Endometrial microvascular endothelial cells (primary cell): Measurements from ENCODE around the gene OCSTAMP. TPM values are rescaled to one million over a fixed set of nuclear protein-coding genes. Genes with fewer than 3 reads are reported as not detected.

Experiments
- in situ Hi-C: cut with HindIII; loops from 2 replicates; pipeline ENCODE4 v1.10.0; 2017; ENCODE audit warnings: low sequenced_read_pairs, low pct_unique_long_range_greater_than_20kb; ENCODE audit errors: inconsistent ontology term
- total RNA-seq: library from RNA; depleted of rRNA; stranded (reverse); fragments of >200 nt; gene quantifications from one replicate; pipeline ENCODE4 v1.2.3, GENCODE V29; 2015; ENCODE audit errors: inconsistent ontology term

Gene OCSTAMP
- total RNA-seq, 1 donor from 2014 or later, result not detected

GRCh38 chr20:46557231-46557956, 6.9 kb upstream of the OCSTAMP start:
- in situ Hi-C loops, result no loop called here

DNA sequence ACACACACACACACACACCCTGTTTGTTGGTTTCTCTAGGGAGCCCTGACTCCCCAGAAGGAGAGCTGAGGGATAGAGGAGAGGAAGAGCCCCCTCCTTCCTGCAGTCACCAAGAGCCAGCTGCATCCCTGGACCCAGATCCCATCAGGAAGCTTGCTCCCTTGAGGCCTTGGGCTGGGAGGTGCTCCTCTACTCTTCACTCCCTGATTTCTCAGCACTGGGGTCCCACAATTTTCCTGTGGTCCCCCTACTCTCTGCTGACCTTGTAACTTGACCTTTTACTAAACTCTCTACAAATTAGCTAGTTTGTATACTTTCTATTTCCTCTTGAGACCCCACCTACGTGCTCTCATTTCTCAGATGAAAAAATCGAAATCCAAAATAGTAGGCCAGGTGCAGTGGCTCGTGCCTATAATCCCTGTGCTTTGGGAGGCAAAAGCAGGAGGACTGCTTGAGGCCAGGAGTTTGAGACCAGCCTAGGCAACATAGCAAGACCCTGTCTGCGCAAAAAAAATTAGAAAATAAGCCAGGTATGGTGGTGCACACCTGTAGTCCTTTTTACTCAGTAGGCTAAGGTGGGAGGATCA, 5.0 kb upstream of the OCSTAMP start:
- in situ Hi-C loops, result no loop called here

GRCh38 chr20:46554828-46555227, 4.4 kb upstream of the OCSTAMP start:
- in situ Hi-C loops, result no loop called here

- in situ Hi-C loops, result no loop called here
These were observed 3.5 kb upstream of the OCSTAMP start for GRCh38 chr20:46553926-46554325.

DNA sequence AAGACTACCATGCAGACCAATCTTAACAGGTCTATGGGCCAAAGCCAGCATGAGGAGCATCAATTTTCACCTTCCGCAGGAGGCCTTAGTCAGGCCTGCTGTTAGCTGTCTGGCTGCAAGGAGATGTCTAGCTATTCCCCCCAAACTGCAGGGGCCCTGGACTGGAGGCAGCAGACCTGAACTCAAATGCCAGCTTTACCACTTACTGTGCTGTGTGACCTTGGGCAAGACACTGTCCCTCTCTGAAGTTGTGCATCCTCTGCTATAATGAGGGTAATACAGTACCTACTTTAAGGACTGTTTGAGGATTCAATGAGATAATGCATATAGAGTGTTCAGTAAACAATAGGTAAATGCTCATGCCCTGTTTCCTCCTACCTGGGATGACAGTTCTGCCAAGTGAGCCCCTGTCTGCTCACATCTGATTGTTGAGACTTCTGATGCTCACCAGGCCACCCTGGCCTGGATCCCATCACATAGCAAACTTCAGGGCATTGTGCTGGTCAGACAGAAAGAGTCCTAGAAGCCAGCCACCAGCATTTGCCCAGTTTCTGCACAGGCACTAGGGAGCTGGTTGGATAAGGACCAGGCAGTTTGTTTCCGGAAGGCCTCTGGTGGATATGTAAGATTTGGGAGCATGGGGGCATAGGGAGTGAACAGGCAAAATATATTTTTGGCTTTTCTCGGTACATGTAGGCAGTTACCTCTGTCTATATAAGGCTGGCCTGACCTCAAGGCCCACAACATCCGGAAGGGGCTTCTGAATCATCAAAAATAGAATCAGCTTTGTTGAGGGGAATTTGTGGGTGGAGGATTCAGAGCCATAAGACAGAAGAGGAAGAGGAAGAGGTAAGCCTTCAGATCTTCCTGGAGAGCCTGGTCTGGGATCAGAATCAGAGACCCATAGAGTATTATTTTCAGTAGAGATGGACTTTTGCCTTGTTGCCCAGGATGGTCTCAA, 2.3 kb upstream of the OCSTAMP start:
- in situ Hi-C loops, result no loop called here

DNA sequence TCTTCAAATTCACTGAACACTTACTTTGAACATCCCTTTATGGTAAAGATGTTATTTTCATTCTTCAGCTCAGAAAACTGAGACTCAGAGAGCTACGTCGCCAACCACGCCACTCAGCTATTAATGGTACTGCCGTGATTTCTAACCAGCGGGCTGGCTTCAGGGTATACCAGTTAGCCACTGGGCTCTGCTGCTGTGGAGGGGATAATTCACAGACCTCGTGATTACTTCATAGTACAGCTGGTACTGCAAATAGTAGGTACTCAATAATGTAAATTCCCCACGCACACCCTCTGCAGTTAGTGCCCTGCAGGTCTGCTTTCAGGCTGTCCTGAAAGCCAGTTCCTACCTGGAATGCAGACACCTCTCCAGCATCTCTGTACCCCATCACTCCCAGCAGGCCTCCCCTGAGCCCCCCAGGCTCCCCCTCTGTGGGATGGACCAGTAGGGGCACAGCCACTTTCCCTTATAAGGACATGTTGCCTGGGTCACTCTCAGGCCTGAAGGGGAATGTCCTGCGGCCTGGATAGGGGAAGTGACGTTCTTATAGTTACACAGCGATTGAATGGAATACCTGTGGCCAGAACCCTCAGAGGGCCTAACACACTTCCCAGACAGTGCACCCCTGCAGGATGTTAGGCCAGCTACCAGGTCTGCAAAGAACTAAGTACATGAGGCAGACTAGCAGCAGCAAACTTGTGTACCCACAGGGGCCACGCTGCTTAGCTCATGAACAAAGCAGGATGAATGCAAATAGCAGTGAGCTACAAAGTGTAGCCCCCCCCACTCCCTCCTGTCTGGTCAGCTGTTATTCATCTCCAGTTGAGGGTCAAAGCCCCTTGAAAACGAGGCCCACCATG, 1.3 kb upstream of the OCSTAMP start:
- in situ Hi-C loops, result no loop called here

GRCh38 chr20:46549188-46549972, 1.1 kb downstream of the OCSTAMP start:
- in situ Hi-C loops, result no loop called here

DNA sequence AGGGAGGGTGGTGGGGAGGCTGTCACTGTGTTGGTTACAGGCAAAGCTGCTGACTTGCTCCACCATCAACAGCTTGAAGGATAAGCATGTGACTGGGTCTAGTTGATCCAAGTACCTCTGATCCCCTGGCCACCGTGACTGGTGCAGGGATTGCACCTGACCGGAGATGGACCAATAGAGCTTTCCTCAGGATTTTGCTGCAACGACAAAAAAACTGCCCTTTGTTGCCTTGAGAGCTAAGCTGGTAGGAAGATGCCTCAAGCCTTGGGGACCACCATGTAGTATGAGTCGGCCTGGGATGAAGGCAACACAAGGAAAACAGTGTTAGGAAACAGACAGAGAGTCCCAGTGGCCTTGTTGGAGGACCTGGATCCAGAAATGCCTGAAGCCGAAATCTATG, 1.8 kb downstream of the OCSTAMP start:
- in situ Hi-C loops, result no loop called here

DNA sequence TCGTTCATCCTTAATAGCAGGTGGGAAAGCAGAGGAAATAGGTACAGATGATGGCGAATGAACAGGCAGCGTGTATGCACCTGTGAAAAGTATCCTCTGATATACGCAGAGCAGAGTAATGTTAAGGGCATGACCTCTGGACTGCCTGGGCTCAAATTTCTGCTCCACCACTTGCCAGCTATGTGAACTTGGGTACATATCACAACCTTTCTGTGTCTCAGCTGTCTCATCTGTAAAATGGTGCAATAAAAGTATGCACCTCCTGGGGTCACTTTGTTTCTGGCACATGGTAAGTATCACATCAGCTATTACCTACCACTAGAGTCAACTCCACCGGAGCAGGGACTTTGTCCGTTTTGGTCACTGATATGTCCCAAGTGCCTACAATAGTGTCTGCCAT, 2.5 kb downstream of the OCSTAMP start:
- in situ Hi-C loops, result no loop called here

DNA sequence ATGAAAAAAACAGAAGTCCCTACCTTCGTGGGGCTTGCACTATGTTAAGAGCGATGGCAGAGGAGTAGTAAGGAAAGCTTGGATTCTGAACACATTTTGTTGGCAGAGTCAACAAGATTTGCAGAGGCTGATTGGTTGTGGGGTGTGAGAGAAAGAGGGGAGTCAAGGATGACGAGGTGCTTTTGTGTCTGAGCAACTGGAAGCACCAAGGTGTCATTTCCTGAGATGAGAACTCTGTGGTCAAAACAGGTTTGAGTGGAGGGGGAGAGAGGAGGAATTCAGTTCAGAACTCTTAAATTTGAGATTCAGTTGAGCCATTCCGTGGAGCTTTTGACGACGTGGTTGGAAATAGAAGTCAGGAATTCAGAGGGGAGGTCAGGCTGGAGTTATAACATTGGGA, 3.5 kb downstream of the OCSTAMP start:
- in situ Hi-C loops, result no loop called here

DNA sequence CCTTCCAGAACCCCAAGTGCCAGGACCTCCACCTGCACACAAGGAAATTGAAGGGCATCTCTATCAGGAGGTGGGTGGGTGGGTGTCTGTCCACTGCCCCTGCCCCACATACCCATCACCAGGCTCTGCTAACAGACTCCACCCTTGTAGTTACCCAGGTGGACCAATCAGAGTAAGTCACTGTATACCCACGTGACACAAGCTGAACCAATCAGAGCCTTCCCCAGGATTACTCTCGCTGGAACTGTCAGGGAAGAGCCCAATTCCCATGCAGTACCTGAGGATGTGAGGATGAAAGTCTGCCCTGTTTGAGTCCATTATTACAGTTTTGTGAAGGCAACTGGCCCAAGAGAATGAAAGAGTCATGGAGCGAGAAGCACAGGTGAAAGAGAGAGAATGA, 4.2 kb downstream of the OCSTAMP start:
- in situ Hi-C loops, result no loop called here

DNA sequence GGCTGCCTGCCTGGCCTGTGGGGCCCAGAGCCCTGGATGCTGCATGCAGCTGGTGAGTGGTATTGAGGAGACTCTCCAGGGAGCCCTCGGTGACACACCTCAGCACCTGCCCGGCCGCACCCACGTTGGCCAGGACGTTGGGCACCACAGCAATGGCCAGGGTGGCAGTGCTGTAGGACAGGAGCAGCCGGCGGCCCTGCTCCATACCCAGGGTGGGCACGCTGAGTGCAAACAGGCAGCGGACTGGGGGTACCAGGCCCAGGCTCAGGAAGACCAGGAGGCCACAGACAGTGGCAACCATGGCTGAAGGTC, 4.7 kb downstream of the OCSTAMP start:
- in situ Hi-C loops, result no loop called here

DNA sequence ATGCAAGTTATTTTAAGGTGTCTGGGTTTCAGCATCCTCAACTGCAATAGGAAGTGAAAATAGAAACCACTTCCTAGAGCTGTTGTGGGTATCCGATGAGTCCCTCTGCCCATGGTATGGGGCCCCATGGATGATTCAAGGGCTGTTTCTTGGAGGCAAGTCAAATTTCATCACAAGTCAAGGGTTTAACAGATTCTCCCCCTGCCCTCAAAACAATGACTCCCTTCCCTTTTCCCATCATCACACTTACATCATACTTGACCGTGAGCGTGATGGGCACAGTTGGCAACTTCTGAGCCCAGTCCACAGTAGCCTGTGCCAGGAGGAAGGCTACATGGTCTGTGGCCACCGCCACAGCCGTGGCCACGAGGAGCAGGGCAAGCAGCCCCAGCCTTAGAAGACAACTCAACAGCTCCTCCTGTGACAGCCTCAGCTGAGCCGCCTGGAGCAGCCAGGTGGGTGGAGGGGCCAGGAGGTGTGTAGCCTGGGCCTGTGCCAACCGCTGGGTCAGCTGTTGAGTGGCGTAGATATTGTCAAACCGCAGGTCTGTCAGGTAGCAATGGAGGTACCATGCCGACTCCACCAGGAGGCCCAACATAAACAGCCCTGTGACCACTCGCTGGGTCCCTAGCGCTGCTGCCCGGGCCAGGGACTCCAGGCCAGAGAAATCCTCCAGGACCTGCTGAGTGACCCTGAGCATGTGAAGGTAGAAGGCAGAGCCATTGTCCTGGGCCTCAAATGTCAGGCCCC, 5.2 kb downstream of the OCSTAMP start:
- in situ Hi-C loops, result no loop called here

DNA sequence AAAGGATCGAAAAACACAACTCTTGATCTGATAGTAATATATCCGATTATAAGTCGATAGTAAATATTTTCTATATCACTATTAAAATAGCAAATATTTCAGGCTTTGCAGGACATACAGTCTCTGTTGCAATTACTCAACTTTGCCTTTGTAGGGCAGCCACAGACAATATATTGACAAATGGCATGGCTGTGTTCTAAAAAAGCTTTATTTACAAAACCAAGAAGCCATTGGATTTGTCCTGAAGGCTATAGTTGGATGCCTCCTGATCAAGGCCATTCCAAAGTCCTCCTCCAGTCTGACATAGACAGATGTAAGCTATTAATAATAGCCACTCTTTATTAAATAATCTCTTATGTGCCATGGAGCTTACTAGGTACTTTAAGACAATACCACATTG, 5.9 kb downstream of the OCSTAMP start:
- in situ Hi-C loops, result no loop called here

GRCh38 chr20:46543959-46544358, 6.5 kb downstream of the OCSTAMP start:
- in situ Hi-C loops, result no loop called here

DNA sequence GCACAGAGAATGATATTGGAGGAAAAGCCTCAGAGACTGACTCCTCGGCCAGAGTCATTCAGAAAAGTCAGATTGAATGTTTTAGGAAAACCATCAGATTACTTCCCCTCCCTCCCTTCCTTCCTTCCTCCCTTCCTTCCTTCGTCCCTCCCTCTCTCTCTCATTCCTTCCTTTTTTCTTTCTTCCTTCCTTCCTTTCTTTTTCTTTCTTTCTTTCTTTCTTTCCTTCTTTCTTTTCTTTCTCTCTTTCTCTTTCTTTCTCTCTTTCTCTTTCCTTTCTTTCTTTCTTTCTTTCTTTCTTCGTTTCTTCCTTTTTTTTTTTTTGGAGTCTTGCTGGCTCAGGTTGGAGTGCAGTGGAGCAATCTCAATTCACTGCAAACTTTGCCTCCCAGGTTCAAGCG, 7.4 kb downstream of the OCSTAMP start:
- in situ Hi-C loops, result no loop called here

DNA sequence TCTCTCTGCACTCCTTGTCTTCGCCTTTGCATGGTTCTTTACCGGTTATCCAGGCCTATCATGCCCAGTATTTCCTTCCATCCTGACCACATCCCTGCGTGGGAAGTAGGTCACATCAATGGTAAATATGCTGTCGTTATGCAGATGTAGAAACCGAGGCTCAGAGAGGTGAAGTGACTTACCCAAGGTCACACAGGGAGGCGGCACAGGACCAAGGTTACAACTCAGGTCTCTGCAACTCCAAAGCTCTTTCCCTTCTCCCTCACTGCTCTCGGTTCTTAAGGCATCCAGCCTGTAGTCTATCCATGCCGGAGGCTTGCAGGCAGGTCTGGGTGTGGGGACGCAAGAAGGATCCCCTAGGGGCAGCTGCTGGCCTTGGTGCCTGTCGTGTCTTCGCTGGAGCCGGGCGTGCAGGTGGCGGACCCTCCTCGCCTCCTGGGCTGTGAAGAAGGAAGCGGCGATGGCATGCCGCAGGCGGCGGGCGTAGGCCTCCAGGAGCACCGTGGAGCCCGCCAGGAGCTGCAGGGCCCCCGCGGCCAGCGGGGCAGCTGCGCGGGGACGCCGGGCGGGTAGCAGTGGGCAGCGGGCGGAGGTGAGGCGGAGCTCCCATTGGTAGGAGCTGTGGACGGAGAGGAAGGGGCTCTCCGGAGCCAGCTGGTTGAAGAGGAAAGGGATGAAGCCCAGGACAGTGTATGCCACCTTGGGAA, 9.1 kb downstream of the OCSTAMP start:
- in situ Hi-C loops, result no loop called here
